KBM-7 (cell line): Measurements from ENCODE around the gene RBM3.
"Not testable (repeated sequence)": the region's sequence is repeated elsewhere in the genome, so short reads cannot be mapped to it uniquely, and the experiment has no call there.

ENCODE experiments used
- DNase-seq: peaks from one replicate; pipeline ENCODE4 v3.0.0-alpha.2; 2015
- in situ Hi-C: fragments of 300-500 bp; cut with MboI; formaldehyde crosslinking; loops from 2 replicates; pipeline ENCODE4 v1.14.3; 2020; ENCODE audit warnings: low sequenced_read_pairs, low pct_unique_long_range_greater_than_20kb, mixed read lengths

The RBM3 gene

GRCh38 chrX:48574270-48575266 is at the start of gene RBM3:
TSS of gene RBM3 (plus strand) at chrX:48574484. CDS start at chrX:48575181, 697 bp downstream.
- DNase-seq = peak; percentile 98
- in situ Hi-C loops = no loop called here

- DNase-seq, in situ Hi-C loops: not testable (repeated sequence)
Observed at GRCh38 chrX:48525853-48526252, 48.4 kb upstream of the RBM3 start.

GRCh38 chrX:48530736-48531135 is 43.5 kb upstream of the RBM3 start:
- no peak for DNase-seq
- in situ Hi-C loops = no loop called here

- DNase-seq = no peak
Observed at GRCh38 chrX:48531358-48531959, 42.8 kb upstream of the RBM3 start.

GRCh38 chrX:48532161-48532560 is 42.1 kb upstream of the RBM3 start:
- in situ Hi-C loops = no loop called here

More at GRCh38 chrX:48531358-48531959, 42.8 kb upstream of the RBM3 start:
- in situ Hi-C loops = no loop called here

GRCh38 chrX:48533165-48533564 is 41.1 kb upstream of the RBM3 start:
- DNase-seq = no peak
- in situ Hi-C loops = no loop called here

More at GRCh38 chrX:48532161-48532560, 42.1 kb upstream of the RBM3 start:
- DNase-seq = no peak

- DNase-seq = no peak
- in situ Hi-C loops = no loop called here
Observed at GRCh38 chrX:48538641-48539344, 35.5 kb upstream of the RBM3 start.

GRCh38 chrX:48539345-48540027 is 34.8 kb upstream of the RBM3 start, which contains the start of gene TBC1D25:
TSS of gene TBC1D25 (plus strand) at chrX:48539714. CDS start at chrX:48539798, 84 bp downstream.
- DNase-seq = peak; percentile 99
- in situ Hi-C loops = no loop called here

GRCh38 chrX:48540028-48540375 is 34.3 kb upstream of the RBM3 start:
- no peak for DNase-seq
- in situ Hi-C loops = no loop called here

GRCh38 chrX:48540480-48540879 is 33.8 kb upstream of the RBM3 start:
- in situ Hi-C loops = no loop called here
- DNase-seq = no peak

- in situ Hi-C loops = no loop called here
- DNase-seq = no peak
Observed at GRCh38 chrX:48541140-48541814, 33.0 kb upstream of the RBM3 start.

GRCh38 chrX:48548871-48549270 is 25.4 kb upstream of the RBM3 start:
- in situ Hi-C loops = no loop called here
- no peak for DNase-seq

- in situ Hi-C loops, DNase-seq: not testable (repeated sequence)
Observed at GRCh38 chrX:48555731-48556325, 18.5 kb upstream of the RBM3 start.

- DNase-seq = no peak
- in situ Hi-C loops = no loop called here
Observed at GRCh38 chrX:48558271-48558670, 16.0 kb upstream of the RBM3 start.

GRCh38 chrX:48559636-48560035 is 14.6 kb upstream of the RBM3 start:
- in situ Hi-C loops = no loop called here
- no peak for DNase-seq

GRCh38 chrX:48560056-48560455 is 14.2 kb upstream of the RBM3 start:
- in situ Hi-C loops = no loop called here
- DNase-seq = no peak

- no peak for DNase-seq
- in situ Hi-C loops = no loop called here
Observed at GRCh38 chrX:48560681-48561080, 13.6 kb upstream of the RBM3 start.

- in situ Hi-C loops = no loop called here
- DNase-seq = peak; percentile 75
Observed at GRCh38 chrX:48569958-48570357, 4.3 kb upstream of the RBM3 start.
